ENCODE measurements around the gene TAAR2. TPM values are rescaled to one million over a fixed set of nuclear protein-coding genes. Genes with fewer than 3 reads are reported as not detected.

The TAAR2 gene
- total and polyA plus RNA-seq, 2 donors (not counting 3 experiments of a cell fraction or from before 2014, with no cell fraction given), result not detected

DNA sequence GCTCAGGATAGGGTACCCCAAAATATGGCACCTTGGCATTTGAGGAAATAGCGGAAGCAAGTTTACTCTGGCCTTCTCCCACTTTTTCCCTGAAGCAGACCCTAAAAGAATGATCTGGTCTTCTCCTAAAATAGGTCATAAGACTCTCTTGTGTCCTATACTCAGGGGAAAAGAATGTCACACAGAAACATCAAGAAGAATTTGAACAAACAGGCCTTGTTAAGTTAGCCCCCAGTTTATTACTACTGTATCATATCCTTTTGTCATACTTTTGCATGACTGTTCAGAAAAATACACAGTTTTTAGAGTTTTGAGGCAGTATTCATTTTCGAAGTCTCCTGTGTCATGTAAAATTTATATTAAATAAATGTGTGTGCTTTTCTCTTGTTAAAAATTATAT is 12.5 kb downstream of the TAAR2 start:
- no peaks in the 10 kb centered on the region for H3K36me3 ChIP-seq (ENCODE audit: control insufficient read depth in 2 of 2, extremely low read depth in 1 of 2, insufficient read depth in 2 of 2, low read length in 2 of 2)
- H3K27ac ChIP-seq (ENCODE audit: insufficient read depth, low read depth, low read length), result no peak overlapping the region
- TF ChIP-seq, protein P1, sequence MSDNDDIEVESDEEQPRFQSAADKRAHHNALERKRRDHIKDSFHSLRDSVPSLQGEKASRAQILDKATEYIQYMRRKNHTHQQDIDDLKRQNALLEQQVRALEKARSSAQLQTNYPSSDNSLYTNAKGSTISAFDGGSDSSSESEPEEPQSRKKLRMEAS (IDR thresholded peaks at IDR 0.05; ENCODE audit: insufficient read depth, insufficient read length), result no peak
- TF ChIP-seq CTCF (IDR thresholded peaks at IDR 0.05; ENCODE audit: extremely low read depth in 1 of 2, insufficient read depth in 1 of 2, low read depth in 1 of 2, low read length in 2 of 2) (no peak), POLR2A (IDR thresholded peaks at IDR 0.05; ENCODE audit: low read depth, low read length) (no peak), GATA2 (IDR thresholded peaks at IDR 0.05; ENCODE audit: insufficient read depth, insufficient read length, low read depth, low read length) (no peak), MYC (IDR thresholded peaks at IDR 0.05; ENCODE audit: low read depth, low read length) (no peak)
- no peak overlapping the region for H3K9ac ChIP-seq (replicated peaks; ENCODE audit: extremely low read depth, insufficient read depth, low read length)
- H3K79me2 ChIP-seq (ENCODE audit: control insufficient read depth, insufficient read depth, low read length), result no peaks in the 10 kb centered on the region
- no peak overlapping the region for H2AFZ ChIP-seq (ENCODE audit: low read depth, low read length)
- no peaks in the 10 kb centered on the region for H3K4me1 ChIP-seq (ENCODE audit: control insufficient read depth, extremely low read depth, insufficient read depth, low read length)
- H3K27me3 ChIP-seq (ENCODE audit: control insufficient read depth in 2 of 2, insufficient read depth in 2 of 2, low read length in 2 of 2), result peaks cover 1 to 2% of the 10 kb centered on the region in 2 experiments
- CTCF ChIA-PET, result no interaction called here
- H4K20me1 ChIP-seq (replicated peaks; ENCODE audit: control insufficient read depth, extremely low read depth, insufficient read depth, low read length), result no peaks in the 10 kb centered on the region
- FAIRE-seq (no peak), DNase-seq (ENCODE audit: low read depth, low spot score) (no peak)
- no TSS peak for BruUV-seq (replicated peaks)
- dilution Hi-C loops (cut with MboI; ENCODE audit: extremely low pct_ligation_motif_present, low sequenced_read_pairs), result no loop called here
- no peak overlapping the region for H3K4me2 ChIP-seq (ENCODE audit: insufficient read depth, low read length)
- H3K4me3 ChIP-seq (replicated peaks in 1 of 3; ENCODE audit: insufficient read depth in 1 of 3, low read depth in 1 of 3, low read length in 3 of 3), result no peak overlapping the region
- intact Hi-C loops (cut with micrococcal nuclease), result no loop called here
- POLR2A ChIA-PET, result no interaction called here
- H3K9me1 ChIP-seq (replicated peaks; ENCODE audit: control insufficient read depth, extremely low read depth, insufficient read depth, low read length), result no peaks in the 10 kb centered on the region
- no peaks in the 10 kb centered on the region for H3K9me3 ChIP-seq (replicated peaks; ENCODE audit: control insufficient read depth, insufficient read depth, low read length)

GRCh38 chr6:132607544-132608233 is 16.4 kb downstream of the TAAR2 start:
- Histone ChIP-seq H3K4me3 (replicated peaks in 1 of 3; ENCODE audit: insufficient read depth in 1 of 3, low read depth in 1 of 3, low read length in 3 of 3) (no peak overlapping the region), H3K36me3 (ENCODE audit: control insufficient read depth in 2 of 2, extremely low read depth in 1 of 2, insufficient read depth in 2 of 2, low read length in 2 of 2) (no peaks in the 10 kb centered on the region), H3K4me1 (ENCODE audit: control insufficient read depth, extremely low read depth, insufficient read depth, low read length) (no peaks in the 10 kb centered on the region), H3K4me2 (ENCODE audit: insufficient read depth, low read length) (no peak overlapping the region), H3K27me3 (ENCODE audit: control insufficient read depth in 2 of 2, insufficient read depth in 2 of 2, low read length in 2 of 2) (no peaks in the 10 kb centered on the region), H3K9ac (replicated peaks; ENCODE audit: extremely low read depth, insufficient read depth, low read length) (no peak overlapping the region), H2AFZ (ENCODE audit: low read depth, low read length) (no peak overlapping the region), H3K9me1 (replicated peaks; ENCODE audit: control insufficient read depth, extremely low read depth, insufficient read depth, low read length) (no peaks in the 10 kb centered on the region), H3K79me2 (ENCODE audit: control insufficient read depth, insufficient read depth, low read length) (no peaks in the 10 kb centered on the region), H3K27ac (ENCODE audit: insufficient read depth, low read depth, low read length) (no peak overlapping the region), H3K9me3 (replicated peaks; ENCODE audit: control insufficient read depth, insufficient read depth, low read length) (no peaks in the 10 kb centered on the region), H4K20me1 (replicated peaks; ENCODE audit: control insufficient read depth, extremely low read depth, insufficient read depth, low read length) (no peaks in the 10 kb centered on the region)
- ChIA-PET POLR2A (no interaction called here), CTCF (no interaction called here)
- no peak for DNase-seq (ENCODE audit: low read depth, low spot score)
- no peak for FAIRE-seq
- no TSS peak for BruUV-seq (replicated peaks)
- dilution Hi-C loops (cut with MboI; ENCODE audit: extremely low pct_ligation_motif_present, low sequenced_read_pairs) (no loop called here), intact Hi-C loops (cut with micrococcal nuclease) (no loop called here)
- TF ChIP-seq CTCF (IDR thresholded peaks at IDR 0.05; ENCODE audit: extremely low read depth in 1 of 2, insufficient read depth in 1 of 2, low read depth in 1 of 2, low read length in 2 of 2), result no peak
- no peak for TF ChIP-seq JUN (IDR thresholded peaks at IDR 0.05; ENCODE audit: borderline replicate concordance, insufficient read depth, insufficient read length, low read depth)
- TF ChIP-seq, protein P1 (IDR thresholded peaks at IDR 0.05; ENCODE audit: insufficient read depth, insufficient read length), result no peak
- no peak for TF ChIP-seq POLR2A (IDR thresholded peaks at IDR 0.05; ENCODE audit: low read depth, low read length)
- TF ChIP-seq POLR2AphosphoS5 (IDR thresholded peaks at IDR 0.05; ENCODE audit: insufficient read depth, low read depth, low read length), result no peak
- TF ChIP-seq MYC (IDR thresholded peaks at IDR 0.05; ENCODE audit: low read depth, low read length), result no peak
- no peak for TF ChIP-seq GATA2 (IDR thresholded peaks at IDR 0.05; ENCODE audit: insufficient read depth, insufficient read length, low read depth, low read length)
- no peak for TF ChIP-seq EZH2 (IDR thresholded peaks at IDR 0.05; ENCODE audit: borderline replicate concordance, low read depth, low read length, severe bottlenecking)
- TF ChIP-seq FOS (IDR thresholded peaks at IDR 0.05; ENCODE audit: borderline replicate concordance, insufficient read depth, low read length), result no peak
